Measurements from ENCODE around the gene CHST3.

GRCh38 chr10:72002354-72003295 is 38.4 kb downstream of the CHST3 start:
- TF ChIP-seq POLR2A (IDR thresholded peaks at IDR 0.05) (no peak), CTCF (IDR thresholded peaks at IDR 0.05) (no peak), POLR2AphosphoS5 (IDR thresholded peaks at IDR 0.05) (no peak)
